HG02642 (cell line): ENCODE measurements around the gene BCL11B.
"Not testable (repeated sequence)": the region's sequence is repeated elsewhere in the genome, so short reads cannot be mapped to it uniquely, and the experiment has no call there.

Experiments used
- ATAC-seq: cut with Tn5 transposase; IDR thresholded peaks from one replicate; pipeline ENCODE4 v1.9.1; 2021; ENCODE audit warnings: mild to moderate bottlenecking; ENCODE audit not compliant: unreplicated experiment, poor library complexity

BCL11B gene

GRCh38 chr14:99230208-99231151 lies 41.5 kb downstream of the BCL11B start:
- no peak for ATAC-seq

GRCh38 chr14:99229654-99230207 lies 42.3 kb downstream of the BCL11B start:
- no peak for ATAC-seq

GRCh38 chr14:99228760-99229159 lies 43.2 kb downstream of the BCL11B start:
- not testable (repeated sequence) for ATAC-seq

- no peak for ATAC-seq
Observed at GRCh38 chr14:99226687-99227086, 45.3 kb downstream of the BCL11B start.

- no peak for ATAC-seq
Observed at GRCh38 chr14:99225436-99226203, 46.4 kb downstream of the BCL11B start.

- no peak for ATAC-seq
Observed at GRCh38 chr14:99224948-99225347, 47.0 kb downstream of the BCL11B start.

GRCh38 chr14:99224116-99224910 lies 47.7 kb downstream of the BCL11B start:
- no peak for ATAC-seq

- no peak for ATAC-seq
Observed at GRCh38 chr14:99221445-99221844, 50.6 kb downstream of the BCL11B start.

- no peak for ATAC-seq
Observed at GRCh38 chr14:99217066-99217955, 54.7 kb downstream of the BCL11B start.

- no peak for ATAC-seq
Observed at GRCh38 chr14:99216191-99216590, 55.8 kb downstream of the BCL11B start.

GRCh38 chr14:99215277-99215676 lies 56.7 kb downstream of the BCL11B start:
- ATAC-seq: no peak

- no peak for ATAC-seq
Observed at GRCh38 chr14:99214701-99215100, 57.3 kb downstream of the BCL11B start.

- no peak for ATAC-seq
Observed at GRCh38 chr14:99213527-99213971, 58.4 kb downstream of the BCL11B start.

GRCh38 chr14:99213101-99213500 lies 58.9 kb downstream of the BCL11B start:
- ATAC-seq: no peak

GRCh38 chr14:99212646-99213045 lies 59.4 kb downstream of the BCL11B start:
- ATAC-seq: no peak

- ATAC-seq: no peak
Observed at GRCh38 chr14:99212199-99212598, 59.8 kb downstream of the BCL11B start.

- no peak for ATAC-seq
Observed at GRCh38 chr14:99211410-99211809, 60.6 kb downstream of the BCL11B start.

GRCh38 chr14:99210333-99210732 lies 61.7 kb downstream of the BCL11B start:
- ATAC-seq: no peak

GRCh38 chr14:99209409-99209808 lies 62.6 kb downstream of the BCL11B start:
- no peak for ATAC-seq
